ENCODE results near the gene TBC1D7.

DNA sequence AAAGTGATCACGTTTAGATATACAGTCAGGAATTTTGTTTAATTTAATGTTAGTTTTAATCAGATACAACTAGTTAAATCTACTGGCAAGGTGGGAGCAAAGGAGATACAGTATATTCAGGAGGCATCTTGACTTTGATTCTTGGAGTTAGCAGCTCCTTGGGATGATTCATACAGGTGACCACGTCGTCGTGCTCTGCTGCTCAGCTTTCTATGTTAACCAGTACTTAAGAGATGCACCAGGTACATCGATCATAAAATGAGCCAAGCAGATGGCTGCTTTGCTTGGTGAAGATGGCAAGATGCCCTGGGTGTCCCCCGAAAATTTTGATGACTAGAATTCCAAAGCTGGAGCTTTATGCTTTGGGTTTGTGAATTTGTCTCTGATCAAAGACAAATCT is 64.7 kb downstream of the TBC1D7 start:
- TF ChIP-seq BHLHE40 (IDR thresholded peaks at IDR 0.05; ENCODE audit: borderline replicate concordance) (no peak), ZNF384 (IDR thresholded peaks at IDR 0.05) (no peak), FOXK2 (IDR thresholded peaks at IDR 0.05) (no peak), FOXM1 (IDR thresholded peaks at IDR 0.05; ENCODE audit: borderline replicate concordance) (no peak)
